Posterior vena cava (tissue), 2 donors: ENCODE measurements around the gene STOX2. TPM values are rescaled to one million over a fixed set of nuclear protein-coding genes. Genes with fewer than 3 reads are reported as not detected.

ENCODE experiments used
- DNase-seq: peaks from one replicate; pipeline ENCODE4 v3.0.0-alpha.2; 2020; ENCODE audit warnings: low spot score
- intact Hi-C, 2 donors: fragments of 100-400 bp; cut with DNase I; formaldehyde crosslinking; loops; one replicate each; pipeline versions ENCODE4 v1.14.1 to v1.14.2; 2022 to 2023
- total RNA-seq, 2 donors: library from RNA; stranded (reverse); fragmentation: NEBNext Ultra II Directional; extraction: Animal tissue kit (Norgen Biotek cat#: 25700); gene quantifications; one replicate each; pipeline ENCODE4 v1.2.1, GENCODE V29; 2021
- donor health status: DM: yes; HTN: yes; CAD: no.
- donor health status: DM: yes; HTN: yes; CAD: no.

Gene STOX2
- total RNA-seq, 2 donors from 2014 or later: 6.5 to 6.9 TPM

GRCh38 chr4:183887351-183887750 is 17.8 kb upstream of the STOX2 start:
- DNase-seq: no peak
- intact Hi-C loops: no loop called here

GRCh38 chr4:183888564-183888963 is 16.5 kb upstream of the STOX2 start:
- no peak for DNase-seq
- intact Hi-C loops: no loop called here

- intact Hi-C loops: no loop called here
- no peak for DNase-seq
These were observed 15.9 kb upstream of the STOX2 start for GRCh38 chr4:183889190-183889589.

GRCh38 chr4:183897193-183897592 is 7.9 kb upstream of the STOX2 start:
- DNase-seq: no peak
- intact Hi-C loops: no loop called here

- intact Hi-C loops: no loop called here
These were observed 6.7 kb upstream of the STOX2 start for GRCh38 chr4:183898456-183898855.

DNA sequence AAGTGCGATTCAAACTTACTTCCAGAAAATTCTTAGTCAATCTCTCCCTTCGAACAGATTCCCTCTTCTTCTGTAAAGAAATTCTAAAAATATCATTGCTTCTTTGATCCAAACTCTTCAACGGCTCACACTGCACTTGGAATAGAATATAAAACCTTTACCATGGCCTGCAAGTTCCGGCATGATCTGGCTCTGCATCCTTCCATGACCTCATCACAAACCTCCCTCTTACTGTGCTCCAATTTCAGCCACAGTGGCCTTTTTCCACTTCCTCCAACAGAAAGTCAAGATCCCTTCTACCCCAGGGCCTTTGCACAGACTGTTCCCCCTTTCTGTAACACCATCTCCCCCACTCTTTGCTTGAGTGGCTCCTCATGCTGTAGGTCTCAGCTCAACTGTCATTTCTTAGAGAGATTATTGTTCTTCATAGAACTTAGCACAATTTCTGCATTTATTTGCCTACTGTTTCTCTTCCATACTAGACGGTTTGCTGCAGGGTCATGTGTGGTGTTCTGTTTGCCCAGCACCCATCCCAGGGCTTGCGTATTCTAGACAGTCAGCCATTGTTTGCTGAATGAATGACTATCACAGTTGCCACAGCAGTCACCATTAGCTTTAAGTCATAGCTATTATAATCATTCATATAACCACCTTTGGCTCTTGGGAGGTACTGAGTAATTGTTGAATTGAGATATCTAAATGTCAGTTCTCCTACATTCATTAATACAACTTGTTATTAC is 1.9 kb upstream of the STOX2 start:
- no peak for DNase-seq
- intact Hi-C loops: no loop called here

More at GRCh38 chr4:183898456-183898855, 6.7 kb upstream of the STOX2 start:
- DNase-seq: no peak

- intact Hi-C loops: no loop called here
- DNase-seq: no peak
These were observed 734 bp downstream of the STOX2 start for GRCh38 chr4:183905593-183906488.

DNA sequence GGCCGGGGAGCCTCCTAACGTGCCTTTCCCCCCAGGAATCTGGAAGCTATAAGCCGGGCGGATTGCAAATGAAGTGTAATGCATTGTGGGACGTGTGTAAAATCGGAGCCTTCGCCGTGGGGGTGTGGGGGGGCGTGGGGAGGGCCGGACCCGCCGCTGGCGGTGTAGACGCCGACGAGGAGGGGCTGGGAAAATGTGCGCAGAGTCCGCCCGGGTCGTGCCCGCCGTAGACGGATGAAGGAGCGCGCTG is 1.3 kb downstream of the STOX2 start:
- DNase-seq: no peak
- intact Hi-C loops: no loop called here

- DNase-seq: no peak
- intact Hi-C loops: no loop called here
These were observed 1.9 kb downstream of the STOX2 start for GRCh38 chr4:183906739-183907651.

GRCh38 chr4:183907871-183908683 is 3.0 kb downstream of the STOX2 start:
- intact Hi-C loops: no loop called here
- DNase-seq: no peak

- no peak for DNase-seq
- intact Hi-C loops: no loop called here
These were observed 4.1 kb downstream of the STOX2 start for GRCh38 chr4:183909187-183909586.

DNA sequence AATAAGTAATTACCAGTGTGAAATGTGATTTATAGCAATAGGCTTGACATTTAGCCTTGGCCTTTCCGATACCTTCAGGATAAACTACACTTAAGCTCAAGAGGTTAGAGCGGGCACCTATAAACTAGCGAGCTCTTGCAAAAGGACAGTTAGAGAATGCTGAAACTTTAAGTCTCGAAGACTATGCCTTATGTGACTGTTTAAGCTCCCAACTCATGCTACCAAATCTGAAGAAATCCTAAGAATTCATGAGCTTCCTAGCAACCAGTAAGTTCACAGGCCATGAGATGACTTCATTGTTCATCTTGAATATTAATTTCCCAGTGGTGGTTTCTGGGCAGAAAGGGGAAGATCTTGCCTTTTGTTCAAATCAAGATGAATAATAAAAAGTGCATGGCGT is 4.7 kb downstream of the STOX2 start:
- no peak for DNase-seq
- intact Hi-C loops: no loop called here

DNA sequence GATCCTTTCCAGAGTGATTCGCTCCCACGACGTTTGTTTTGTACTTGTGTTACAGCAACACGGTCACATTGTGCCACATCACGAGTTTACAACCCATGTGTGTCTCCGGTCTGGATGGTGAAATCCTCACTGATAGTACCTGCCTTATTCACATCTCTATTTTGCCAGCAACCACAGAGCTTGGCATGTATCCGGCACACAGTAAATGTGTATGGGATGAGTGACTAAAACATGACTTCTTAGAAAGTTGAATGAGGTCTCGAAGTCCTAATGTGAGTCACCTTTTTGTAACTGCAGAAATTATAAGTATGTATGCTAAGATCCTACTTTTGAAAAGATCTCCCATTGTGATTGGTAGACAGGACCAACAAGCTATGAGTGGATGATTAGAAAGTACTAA is 7.5 kb downstream of the STOX2 start:
- intact Hi-C loops: no loop called here
- DNase-seq: no peak

GRCh38 chr4:183915976-183916375 is 10.9 kb downstream of the STOX2 start:
- intact Hi-C loops: no loop called here
- no peak for DNase-seq

DNA sequence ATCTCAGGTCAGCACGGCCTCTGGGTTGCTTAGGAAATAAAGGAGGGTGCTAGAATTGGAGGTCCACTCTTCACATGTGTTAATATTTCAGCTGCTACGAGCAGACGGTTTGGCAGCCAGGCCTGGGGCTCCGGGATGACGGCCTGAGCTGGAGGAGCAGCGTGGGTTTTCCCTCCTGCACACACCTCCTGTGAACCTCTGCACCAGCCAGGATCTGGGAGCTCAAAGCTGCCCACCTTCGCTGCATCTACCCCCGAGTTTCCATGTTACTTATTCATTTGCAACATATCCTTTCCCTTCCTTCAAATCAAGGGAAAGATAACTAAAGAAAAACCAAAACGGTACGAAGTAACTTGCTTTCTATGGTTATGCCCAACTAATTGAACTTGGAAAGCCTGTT is 13.6 kb downstream of the STOX2 start:
- intact Hi-C loops: no loop called here
- DNase-seq: no peak

- no peak for DNase-seq
- intact Hi-C loops: no loop called here
These were observed 14.0 kb downstream of the STOX2 start for GRCh38 chr4:183919141-183919540.

GRCh38 chr4:183920512-183920911 is 15.4 kb downstream of the STOX2 start:
- no peak for DNase-seq
- intact Hi-C loops: no loop called here

DNA sequence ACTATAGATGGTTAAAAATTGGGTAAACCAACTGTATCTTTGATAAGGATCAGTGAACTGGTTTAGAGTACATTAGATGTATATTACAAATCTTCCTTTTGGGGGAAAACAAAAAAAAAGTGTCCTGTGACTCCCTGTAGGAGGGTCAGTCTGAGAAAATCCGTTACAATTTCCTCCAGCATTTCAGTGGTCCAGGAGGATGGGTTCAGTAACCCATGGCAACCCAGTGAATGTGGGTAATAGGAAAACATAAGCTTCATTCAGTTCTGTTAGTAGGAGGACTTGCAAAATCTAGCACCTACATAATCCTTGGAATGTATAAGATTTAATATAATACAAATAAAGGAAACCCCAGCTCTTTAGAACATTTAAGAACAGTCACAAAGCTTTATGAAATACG is 16.2 kb downstream of the STOX2 start:
- intact Hi-C loops: no loop called here
- DNase-seq: no peak

DNA sequence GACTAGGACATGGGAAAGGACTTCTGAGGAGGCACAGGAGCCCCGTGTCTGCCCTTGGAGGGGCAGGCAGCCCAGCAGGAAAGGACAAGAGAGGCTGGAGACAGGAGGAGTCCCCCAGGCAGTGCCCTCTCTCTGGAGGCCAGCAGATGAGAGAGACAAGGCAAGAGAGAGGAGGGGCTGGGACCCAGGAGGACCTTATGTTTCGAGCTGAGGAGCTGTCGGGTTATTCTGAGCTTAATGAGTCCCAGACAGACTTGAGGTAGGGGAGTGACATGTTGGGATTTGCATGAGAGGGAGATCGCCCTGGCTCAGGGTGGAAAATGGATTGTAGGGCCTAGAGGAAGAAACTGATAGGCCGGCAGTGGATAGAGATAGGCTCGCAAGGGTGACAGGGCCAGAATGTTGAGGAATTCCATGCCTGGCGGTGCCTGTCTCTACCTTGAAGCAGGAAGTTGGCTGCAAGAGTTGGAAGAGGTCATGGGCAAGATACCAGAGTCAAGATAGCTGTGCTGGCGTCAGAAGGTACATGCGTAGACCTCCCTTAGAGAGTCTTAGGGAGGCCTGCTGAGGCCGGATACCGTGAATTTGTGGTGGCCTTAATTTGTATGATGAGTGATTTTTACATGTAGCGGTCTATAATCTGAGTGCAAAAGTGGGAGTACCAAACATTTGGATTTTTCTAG is 19.4 kb downstream of the STOX2 start:
- intact Hi-C loops: no loop called here
- no peak for DNase-seq
